ENCODE measurements around the gene CCDC152. TPM values are rescaled to one million over a fixed set of nuclear protein-coding genes. Genes with fewer than 3 reads are reported as not detected.

Gene CCDC152
- total RNA-seq, 1 donor from 2014 or later, result 0.78 TPM

- Histone ChIP-seq H3K27me3 (no peaks in the 10 kb centered on the region), H3K36me3 (peaks cover 81% of the 10 kb centered on the region), H3K9me3 (no peaks in the 10 kb centered on the region), H3K4me1 (peaks cover 12% of the 10 kb centered on the region), H3K4me3 (no peak overlapping the region), H3K27ac (no peak overlapping the region)
- TF ChIP-seq CTCF (IDR thresholded peaks at IDR 0.05), result no peak
- DNase-seq, result no peak
- intact Hi-C loops (cut with DNase I), result loop anchor here (10.0 kb wide), 1 partner anchor 90 kb away; no protein-coding TSS in a partner anchor
- ATAC-seq, result no peak
These were observed 48.2 kb downstream of the CCDC152 start for GRCh38 chr5:42804717-42805339.

- intact Hi-C loops (cut with DNase I), result loop anchor here (10.0 kb wide), 1 partner anchor 89 kb away; no protein-coding TSS in a partner anchor
- Histone ChIP-seq H3K4me1 (peaks cover 12% of the 10 kb centered on the region), H3K4me3 (peak overlapping the region; percentile 64), H3K27me3 (no peaks in the 10 kb centered on the region), H3K9me3 (no peaks in the 10 kb centered on the region), H3K36me3 (peaks cover 67% of the 10 kb centered on the region), H3K27ac (no peak overlapping the region)
- no peak for ATAC-seq
- TF ChIP-seq CTCF (IDR thresholded peaks at IDR 0.05), result no peak
- DNase-seq, result no peak
These were observed 49.5 kb downstream of the CCDC152 start for GRCh38 chr5:42806004-42806700.

GRCh38 chr5:42806701-42807262 lies 50.2 kb downstream of the CCDC152 start:
- Histone ChIP-seq H3K4me1 (peaks cover 12% of the 10 kb centered on the region), H3K9me3 (no peaks in the 10 kb centered on the region), H3K27ac (no peak overlapping the region), H3K36me3 (peaks cover 61% of the 10 kb centered on the region), H3K27me3 (no peaks in the 10 kb centered on the region), H3K4me3 (peak overlapping the region; percentile 64)
- TF ChIP-seq CTCF (IDR thresholded peaks at IDR 0.05), result no peak
- intact Hi-C loops (cut with DNase I), result loop anchor here (10.0 kb wide), 1 partner anchor 88 kb away; no protein-coding TSS in a partner anchor
- DNase-seq (no peak), ATAC-seq (no peak)

- H3K4me1 ChIP-seq, result peaks cover 20% of the 10 kb centered on the region
- no peaks in the 10 kb centered on the region for H3K9me3 ChIP-seq
- H3K36me3 ChIP-seq, result peaks cover 50% of the 10 kb centered on the region
- H3K27me3 ChIP-seq, result no peaks in the 10 kb centered on the region
- no peak overlapping the region for H3K27ac ChIP-seq
- ATAC-seq (peak; percentile 67), DNase-seq (no peak)
- TF ChIP-seq CTCF (IDR thresholded peaks at IDR 0.05), result no peak
- intact Hi-C loops (cut with DNase I), result loop anchor here (10.0 kb wide), 1 partner anchor 87 kb away; no protein-coding TSS in a partner anchor
- peak overlapping the region; percentile 64 for H3K4me3 ChIP-seq
These were observed 51.3 kb downstream of the CCDC152 start for GRCh38 chr5:42807722-42808447.

GRCh38 chr5:42808888-42809611 lies 52.4 kb downstream of the CCDC152 start:
- intact Hi-C loops (cut with DNase I), result loop anchor here (10.0 kb wide), 1 partner anchor 86 kb away; no protein-coding TSS in a partner anchor
- Histone ChIP-seq H3K27ac (no peak overlapping the region), H3K4me3 (peak overlapping the region; percentile 64), H3K9me3 (no peaks in the 10 kb centered on the region), H3K36me3 (peaks cover 38% of the 10 kb centered on the region), H3K27me3 (no peaks in the 10 kb centered on the region), H3K4me1 (peaks cover 20% of the 10 kb centered on the region)
- DNase-seq, result no peak
- ATAC-seq, result no peak
- TF ChIP-seq CTCF (IDR thresholded peaks at IDR 0.05), result no peak

Measured in upper lobe of right lung (tissue), 1 donor.